Lower leg skin (tissue), 4 donors: Measurements from ENCODE around the gene ESAM. TPM values are rescaled to one million over a fixed set of nuclear protein-coding genes. Genes with fewer than 3 reads are reported as not detected.

Experiments used
- DNase-seq, 2 donors: peaks; one replicate each; pipeline ENCODE4 v3.0.0-alpha.2; 2019; ENCODE audit warnings: low spot score in 2 of 2
- H3K4me3 ChIP-seq: fragments of 200-600 bp; sonication (generic); 2 replicates; pipeline ENCODE4 v1.5.1; 2017; ENCODE audit warnings: mild to moderate bottlenecking, low read depth; ENCODE audit not compliant: poor library complexity, severe bottlenecking
- CTCF ChIP-seq, 3 donors: fragments of 450-650 bp; IDR thresholded peaks; one replicate each; pipeline ENCODE4 v1.5.1; 2016; ENCODE audit warnings: antibody characterized with exemption in 3 of 3, mild to moderate bottlenecking in 3 of 3, moderate library complexity in 2 of 3
- POLR2A ChIP-seq, 2 donors: fragments of 450-650 bp; IDR thresholded peaks; one replicate each; pipeline ENCODE4 v1.6.1; 2016 to 2017; ENCODE audit warnings: antibody characterized with exemption in 2 of 2, mild to moderate bottlenecking in 1 of 2, moderate library complexity in 1 of 2
- WGBS, 2 donors: methylation state at CpG; one replicate each; pipeline ENCODE4 v1.1.5; 2018; 5-methylcytosine and 5-hydroxymethylcytosine counted together
- intact Hi-C: fragments of 100-400 bp; cut with DNase I; formaldehyde crosslinking; loops from one replicate; pipeline ENCODE4 v1.15.0; 2023; ENCODE audit warnings: low total_unique reads
- total RNA-seq, 4 donors: library from RNA; depleted of rRNA; stranded (reverse); fragments of >200 nt; gene quantifications; one replicate each; pipeline ENCODE4 v1.1.0, GENCODE V29; 2016

Gene ESAM
- total RNA-seq, 4 donors from 2014 or later, result 6.1 to 24.1 (median 11.4) TPM

GRCh38 chr11:124756753-124757227 is 5.3 kb downstream of the ESAM start:
- 26 to 42% methylated on average over 6 of the region's 6 CpGs for WGBS, 2 donors
- no peak overlapping the region for H3K4me3 ChIP-seq
- TF ChIP-seq CTCF (IDR thresholded peaks at IDR 0.05) (no peak), POLR2A (IDR thresholded peaks at IDR 0.05) (no peak)
- no peak for DNase-seq
- intact Hi-C loops, result no loop called here

- peak in 1 of 2 donors; percentile 77 for DNase-seq
- no peak overlapping the region for H3K4me3 ChIP-seq
- TF ChIP-seq POLR2A (IDR thresholded peaks at IDR 0.05) (no peak), CTCF (IDR thresholded peaks at IDR 0.05) (no peak)
- intact Hi-C loops, result no loop called here
- WGBS, 2 donors, result 40 to 41% methylated on average over 9 of the region's 9 CpGs
These were observed 5.9 kb downstream of the ESAM start for GRCh38 chr11:124756033-124756752.

- no peak for TF ChIP-seq POLR2A (IDR thresholded peaks at IDR 0.05)
- TF ChIP-seq CTCF (IDR thresholded peaks at IDR 0.05), result no peak
- H3K4me3 ChIP-seq, result no peak overlapping the region
- no peak for DNase-seq
- intact Hi-C loops, result no loop called here
- WGBS, 2 donors, result 69 to 77% methylated on average over 6 of the region's 6 CpGs
These were observed 7.4 kb downstream of the ESAM start for GRCh38 chr11:124754710-124755109.

GRCh38 chr11:124754309-124754708 is 7.8 kb downstream of the ESAM start:
- H3K4me3 ChIP-seq, result no peak overlapping the region
- TF ChIP-seq CTCF (IDR thresholded peaks at IDR 0.05) (no peak), POLR2A (IDR thresholded peaks at IDR 0.05) (no peak)
- no peak for DNase-seq
- intact Hi-C loops, result no loop called here
- 82 to 83% methylated on average over 4 of the region's 4 CpGs for WGBS, 2 donors

- intact Hi-C loops, result no loop called here
- 88 to 97% methylated on average over 7 of the region's 7 CpGs for WGBS, 2 donors
- no peak overlapping the region for H3K4me3 ChIP-seq
- DNase-seq, result peak in 1 of 2 donors; percentile 76
- TF ChIP-seq POLR2A (IDR thresholded peaks at IDR 0.05), result no peak
- no peak for TF ChIP-seq CTCF (IDR thresholded peaks at IDR 0.05)
These were observed 8.5 kb downstream of the ESAM start for GRCh38 chr11:124753624-124754023.

GRCh38 chr11:124753205-124753604 is 8.9 kb downstream of the ESAM start:
- no peak overlapping the region for H3K4me3 ChIP-seq
- DNase-seq, result no peak
- intact Hi-C loops, result no loop called here
- TF ChIP-seq POLR2A (IDR thresholded peaks at IDR 0.05) (no peak), CTCF (IDR thresholded peaks at IDR 0.05) (no peak)
